SK-N-DZ (cell line): ENCODE data around the gene FAIM2.
"Not testable (repeated sequence)": the region's sequence is repeated elsewhere in the genome, so short reads cannot be mapped to it uniquely, and the experiment has no call there.

Experiments
- DNase-seq: peaks from one replicate; pipeline ENCODE4 v3.0.0-alpha.2; 2015; ENCODE audit warnings: low spot score

The FAIM2 gene

GRCh38 chr12:49880756-49881414, 22.8 kb downstream of the FAIM2 start:
- DNase-seq, result no peak

- not testable (repeated sequence) for DNase-seq
Measured at GRCh38 chr12:49879065-49879464, 24.6 kb downstream of the FAIM2 start.

- DNase-seq, result no peak
Measured at GRCh38 chr12:49878021-49878420, 25.7 kb downstream of the FAIM2 start.

GRCh38 chr12:49877066-49877465, 26.6 kb downstream of the FAIM2 start:
- DNase-seq, result no peak

GRCh38 chr12:49876070-49876469, 27.6 kb downstream of the FAIM2 start:
- DNase-seq, result no peak

GRCh38 chr12:49875115-49875720, 28.5 kb downstream of the FAIM2 start:
- no peak for DNase-seq

GRCh38 chr12:49874142-49874897, 29.4 kb downstream of the FAIM2 start:
- DNase-seq, result no peak

- DNase-seq, result no peak
Measured at GRCh38 chr12:49873361-49873934, 30.3 kb downstream of the FAIM2 start.

- no peak for DNase-seq
Measured at GRCh38 chr12:49872781-49873181, 30.9 kb downstream of the FAIM2 start.

GRCh38 chr12:49872381-49872780, 31.3 kb downstream of the FAIM2 start:
- no peak for DNase-seq

GRCh38 chr12:49871811-49872251, 31.9 kb downstream of the FAIM2 start:
- DNase-seq, result not testable (repeated sequence)

GRCh38 chr12:49871263-49871561, 32.5 kb downstream of the FAIM2 start:
- DNase-seq, result no peak

GRCh38 chr12:49870501-49871262, 33.0 kb downstream of the FAIM2 start:
- DNase-seq, result no peak

- DNase-seq, result no peak
Measured at GRCh38 chr12:49869816-49870500, 33.7 kb downstream of the FAIM2 start.

- DNase-seq, result peak; percentile 100
Measured at GRCh38 chr12:49868952-49869815, 34.5 kb downstream of the FAIM2 start.

- DNase-seq, result no peak
Measured at GRCh38 chr12:49868449-49868848, 35.3 kb downstream of the FAIM2 start.

- no peak for DNase-seq
Measured at GRCh38 chr12:49867570-49868341, 35.9 kb downstream of the FAIM2 start.

- peak; percentile 74 for DNase-seq
Measured at GRCh38 chr12:49866859-49867569, 36.7 kb downstream of the FAIM2 start.

- DNase-seq, result no peak
Measured at GRCh38 chr12:49865782-49866135, 37.9 kb downstream of the FAIM2 start.
